ENCODE measurements around the gene MARK1. TPM values are rescaled to one million over a fixed set of nuclear protein-coding genes. Genes with fewer than 3 reads are reported as not detected.

MARK1 gene
- total and polyA plus RNA-seq, 9 of the 15 experiments (the other 6 are each of a cell fraction or from before 2014, with no cell fraction given): not detected

- in situ Hi-C loops (cut with MboI): no loop called here
- Histone ChIP-seq H3K9me3 (replicated peaks; ENCODE audit: control insufficient read depth, insufficient read depth, low read depth, low read length) (no peaks in the 10 kb centered on the region), H3K27me3 (ENCODE audit: control insufficient read depth in 2 of 2, insufficient read depth in 2 of 2, low read length in 2 of 2) (no peaks in the 10 kb centered on the region; a peak in 1 of 5 replicates), H3K27ac (ENCODE audit: extremely low read depth, low read depth, low read length) (no peak overlapping the region), H3K4me3 (no peak overlapping the region), H3K79me2 (ENCODE audit: control insufficient read depth, insufficient read depth, low read length) (no peaks in the 10 kb centered on the region), H3K9me1 (ENCODE audit: control insufficient read depth, insufficient read depth, low read length) (no peaks in the 10 kb centered on the region), H3K4me1 (replicated peaks in 1 of 2; ENCODE audit: control insufficient read depth in 2 of 2, insufficient read depth in 2 of 2, low read length in 2 of 2) (no peaks in the 10 kb centered on the region), H4K20me1 (replicated peaks; ENCODE audit: control insufficient read depth, insufficient read depth, low read length) (no peaks in the 10 kb centered on the region), H2AFZ (ENCODE audit: low read depth, low read length) (no peak overlapping the region), H3K9ac (ENCODE audit: insufficient read depth in 1 of 2, low read depth in 2 of 2, low read length in 2 of 2) (no peak overlapping the region), H3K4me2 (ENCODE audit: insufficient read depth, low read length) (no peak overlapping the region), H3K36me3 (ENCODE audit: control insufficient read depth, insufficient read depth, low read length) (no peaks in the 10 kb centered on the region)
- intact Hi-C loops (cut with micrococcal nuclease): no loop called here
- DNase-seq (ENCODE audit: extremely low read depth in 1 of 4, low spot score in 3 of 4) (no peak), ATAC-seq (no peak), FAIRE-seq (no peak)
- ChIA-PET POLR2A (interaction anchor here (0.8 kb wide), 1 partner anchor 9 kb away, joined by 3 read pairs; no protein-coding TSS in a partner anchor), CTCF (ENCODE audit: low intra/inter-chr PET ratio) (no interaction called here)
- BruUV-seq (replicated peaks): no TSS peak
- WGBS (ENCODE audit: insufficient coverage, low coverage, missing lambda C conversion rate): 2% methylated on average over 5 of the region's 5 CpGs
- no peak for TF ChIP-seq ZNF780A (CRISPR knock-in tag; IDR thresholded peaks at IDR 0.05)
- TF ChIP-seq, protein P1, sequence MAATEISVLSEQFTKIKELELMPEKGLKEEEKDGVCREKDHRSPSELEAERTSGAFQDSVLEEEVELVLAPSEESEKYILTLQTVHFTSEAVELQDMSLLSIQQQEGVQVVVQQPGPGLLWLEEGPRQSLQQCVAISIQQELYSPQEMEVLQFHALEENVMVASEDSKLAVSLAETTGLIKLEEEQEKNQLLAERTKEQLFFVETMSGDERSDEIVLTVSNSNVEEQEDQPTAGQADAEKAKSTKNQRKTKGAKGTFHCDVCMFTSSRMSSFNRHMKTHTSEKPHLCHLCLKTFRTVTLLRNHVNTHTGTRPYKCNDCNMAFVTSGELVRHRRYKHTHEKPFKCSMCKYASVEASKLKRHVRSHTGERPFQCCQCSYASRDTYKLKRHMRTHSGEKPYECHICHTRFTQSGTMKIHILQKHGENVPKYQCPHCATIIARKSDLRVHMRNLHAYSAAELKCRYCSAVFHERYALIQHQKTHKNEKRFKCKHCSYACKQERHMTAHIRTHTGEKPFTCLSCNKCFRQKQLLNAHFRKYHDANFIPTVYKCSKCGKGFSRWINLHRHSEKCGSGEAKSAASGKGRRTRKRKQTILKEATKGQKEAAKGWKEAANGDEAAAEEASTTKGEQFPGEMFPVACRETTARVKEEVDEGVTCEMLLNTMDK (IDR thresholded peaks at IDR 0.05; ENCODE audit: borderline replicate concordance, insufficient read depth, low read depth, low read length, poor library complexity, severe bottlenecking): no peak
- TF ChIP-seq MTA1 (IDR thresholded peaks at IDR 0.05; ENCODE audit: borderline replicate concordance): no peak
- TF ChIP-seq, protein P2, sequence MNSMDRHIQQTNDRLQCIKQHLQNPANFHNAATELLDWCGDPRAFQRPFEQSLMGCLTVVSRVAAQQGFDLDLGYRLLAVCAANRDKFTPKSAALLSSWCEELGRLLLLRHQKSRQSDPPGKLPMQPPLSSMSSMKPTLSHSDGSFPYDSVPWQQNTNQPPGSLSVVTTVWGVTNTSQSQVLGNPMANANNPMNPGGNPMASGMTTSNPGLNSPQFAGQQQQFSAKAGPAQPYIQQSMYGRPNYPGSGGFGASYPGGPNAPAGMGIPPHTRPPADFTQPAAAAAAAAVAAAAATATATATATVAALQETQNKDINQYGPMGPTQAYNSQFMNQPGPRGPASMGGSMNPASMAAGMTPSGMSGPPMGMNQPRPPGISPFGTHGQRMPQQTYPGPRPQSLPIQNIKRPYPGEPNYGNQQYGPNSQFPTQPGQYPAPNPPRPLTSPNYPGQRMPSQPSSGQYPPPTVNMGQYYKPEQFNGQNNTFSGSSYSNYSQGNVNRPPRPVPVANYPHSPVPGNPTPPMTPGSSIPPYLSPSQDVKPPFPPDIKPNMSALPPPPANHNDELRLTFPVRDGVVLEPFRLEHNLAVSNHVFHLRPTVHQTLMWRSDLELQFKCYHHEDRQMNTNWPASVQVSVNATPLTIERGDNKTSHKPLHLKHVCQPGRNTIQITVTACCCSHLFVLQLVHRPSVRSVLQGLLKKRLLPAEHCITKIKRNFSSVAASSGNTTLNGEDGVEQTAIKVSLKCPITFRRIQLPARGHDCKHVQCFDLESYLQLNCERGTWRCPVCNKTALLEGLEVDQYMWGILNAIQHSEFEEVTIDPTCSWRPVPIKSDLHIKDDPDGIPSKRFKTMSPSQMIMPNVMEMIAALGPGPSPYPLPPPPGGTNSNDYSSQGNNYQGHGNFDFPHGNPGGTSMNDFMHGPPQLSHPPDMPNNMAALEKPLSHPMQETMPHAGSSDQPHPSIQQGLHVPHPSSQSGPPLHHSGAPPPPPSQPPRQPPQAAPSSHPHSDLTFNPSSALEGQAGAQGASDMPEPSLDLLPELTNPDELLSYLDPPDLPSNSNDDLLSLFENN (IDR thresholded peaks at IDR 0.05; ENCODE audit: low read depth in 2 of 2, low read length in 2 of 2): no peak
- no peak for TF ChIP-seq ZBED1 (IDR thresholded peaks at IDR 0.05)
- TF ChIP-seq ZNF57 (CRISPR knock-in tag; IDR thresholded peaks at IDR 0.05): no peak
- TF ChIP-seq, protein P3, sequence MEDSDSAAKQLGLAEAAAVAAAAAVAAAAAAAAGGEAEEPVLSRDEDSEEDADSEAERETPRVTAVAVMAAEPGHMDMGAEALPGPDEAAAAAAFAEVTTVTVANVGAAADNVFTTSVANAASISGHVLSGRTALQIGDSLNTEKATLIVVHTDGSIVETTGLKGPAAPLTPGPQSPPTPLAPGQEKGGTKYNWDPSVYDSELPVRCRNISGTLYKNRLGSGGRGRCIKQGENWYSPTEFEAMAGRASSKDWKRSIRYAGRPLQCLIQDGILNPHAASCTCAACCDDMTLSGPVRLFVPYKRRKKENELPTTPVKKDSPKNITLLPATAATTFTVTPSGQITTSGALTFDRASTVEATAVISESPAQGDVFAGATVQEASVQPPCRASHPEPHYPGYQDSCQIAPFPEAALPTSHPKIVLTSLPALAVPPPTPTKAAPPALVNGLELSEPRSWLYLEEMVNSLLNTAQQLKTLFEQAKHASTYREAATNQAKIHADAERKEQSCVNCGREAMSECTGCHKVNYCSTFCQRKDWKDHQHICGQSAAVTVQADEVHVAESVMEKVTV (CRISPR knock-in tag; IDR thresholded peaks at IDR 0.05): no peak
- no peak for TF ChIP-seq CC2D1A (IDR thresholded peaks at IDR 0.05)
- TF ChIP-seq TSC22D4 (tag; IDR thresholded peaks at IDR 0.05): no peak
- TF ChIP-seq FOXP1 (CRISPR knock-in tag; IDR thresholded peaks at IDR 0.05): no peak
- TF ChIP-seq, protein P4, sequence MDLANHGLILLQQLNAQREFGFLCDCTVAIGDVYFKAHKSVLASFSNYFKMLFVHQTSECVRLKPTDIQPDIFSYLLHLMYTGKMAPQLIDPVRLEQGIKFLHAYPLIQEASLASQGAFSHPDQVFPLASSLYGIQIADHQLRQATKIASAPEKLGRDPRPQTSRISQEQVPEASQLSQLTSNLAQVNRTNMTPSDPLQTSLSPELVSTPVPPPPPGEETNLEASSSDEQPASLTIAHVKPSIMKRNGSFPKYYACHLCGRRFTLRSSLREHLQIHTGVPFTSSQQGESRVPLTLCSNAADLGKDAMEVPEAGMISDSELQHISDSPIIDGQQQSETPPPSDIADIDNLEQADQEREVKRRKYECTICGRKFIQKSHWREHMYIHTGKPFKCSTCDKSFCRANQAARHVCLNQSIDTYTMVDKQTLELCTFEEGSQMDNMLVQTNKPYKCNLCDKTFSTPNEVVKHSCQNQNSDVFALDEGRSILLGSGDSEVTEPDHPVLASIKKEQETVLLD (IDR thresholded peaks at IDR 0.05): no peak
- TF ChIP-seq ZKSCAN3 (CRISPR knock-in tag; IDR thresholded peaks at IDR 0.05): no peak
- TF ChIP-seq NFE2 (IDR thresholded peaks at IDR 0.05; ENCODE audit: low read depth): no peak
- no peak for TF ChIP-seq PHB2 (IDR thresholded peaks at IDR 0.05; ENCODE audit: low read depth)
- no peak for TF ChIP-seq NCOA6 (IDR thresholded peaks at IDR 0.05)
Measured at GRCh38 chr1:220507085-220507484, 20.9 kb upstream of the MARK1 start.

Data from K562 (cell line).